ENCODE data around the gene SLC43A1.

SLC43A1 gene

DNA sequence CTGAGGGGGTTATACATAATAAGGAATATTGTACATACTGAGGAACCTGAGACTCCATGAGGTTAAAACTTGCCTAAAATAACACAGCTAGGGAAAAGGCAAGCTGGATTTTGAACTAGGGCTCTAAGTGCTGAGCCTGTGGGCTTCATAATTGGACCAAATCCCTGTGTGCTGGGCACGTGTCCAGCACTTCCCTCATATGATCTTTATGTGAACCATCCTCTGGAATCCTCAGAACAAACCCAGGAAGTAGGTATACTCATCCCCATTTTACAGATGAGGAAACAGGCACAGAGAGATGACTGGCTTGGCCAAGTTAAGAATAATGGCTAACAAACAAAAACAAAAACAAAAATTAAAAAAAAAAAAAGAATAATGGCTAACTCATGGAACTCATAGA lies 40.3 kb downstream of the SLC43A1 start:
- ChIA-PET CTCF (interaction anchor here (0.7 to 1.3 kb wide), 3 partner anchors 7 to 393 kb away, joined by 4 to 5 read pairs (median 4); no protein-coding TSS in a partner anchor), POLR2A (ENCODE audit: low non-redundant PET) (no interaction called here)
- no peak for TF ChIP-seq CTCF (conservative IDR thresholded peaks at IDR 0.05; ENCODE audit: low read depth)
- no peak for DNase-seq (ENCODE audit: low spot score)
- no peak overlapping the region for H3K27ac ChIP-seq

DNA sequence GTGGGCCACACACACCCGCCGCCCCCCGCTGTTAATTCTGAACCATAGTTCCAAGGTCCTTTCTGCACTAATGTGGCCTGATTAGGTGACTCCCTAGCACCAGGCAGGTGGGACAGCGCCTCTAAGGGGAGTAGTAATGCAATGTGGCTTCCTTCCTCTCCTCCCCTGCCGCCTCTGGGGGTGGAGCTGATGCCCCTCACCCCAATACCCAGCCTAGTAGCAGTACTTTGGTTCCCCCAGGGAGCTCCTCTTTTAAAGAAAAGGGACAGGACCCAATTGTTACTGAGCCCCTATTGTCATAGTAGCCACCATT lies 40.7 kb downstream of the SLC43A1 start:
- TF ChIP-seq CTCF (conservative IDR thresholded peaks at IDR 0.05; ENCODE audit: low read depth) = no peak
- no peak for DNase-seq (ENCODE audit: low spot score)
- no peak overlapping the region for H3K27ac ChIP-seq
- POLR2A ChIA-PET (ENCODE audit: low non-redundant PET) = no interaction called here
- CTCF ChIA-PET = interaction anchor here (0.7 to 1.3 kb wide), 3 partner anchors 8 to 393 kb away, joined by 4 to 5 read pairs (median 4); no protein-coding TSS in a partner anchor

DNA sequence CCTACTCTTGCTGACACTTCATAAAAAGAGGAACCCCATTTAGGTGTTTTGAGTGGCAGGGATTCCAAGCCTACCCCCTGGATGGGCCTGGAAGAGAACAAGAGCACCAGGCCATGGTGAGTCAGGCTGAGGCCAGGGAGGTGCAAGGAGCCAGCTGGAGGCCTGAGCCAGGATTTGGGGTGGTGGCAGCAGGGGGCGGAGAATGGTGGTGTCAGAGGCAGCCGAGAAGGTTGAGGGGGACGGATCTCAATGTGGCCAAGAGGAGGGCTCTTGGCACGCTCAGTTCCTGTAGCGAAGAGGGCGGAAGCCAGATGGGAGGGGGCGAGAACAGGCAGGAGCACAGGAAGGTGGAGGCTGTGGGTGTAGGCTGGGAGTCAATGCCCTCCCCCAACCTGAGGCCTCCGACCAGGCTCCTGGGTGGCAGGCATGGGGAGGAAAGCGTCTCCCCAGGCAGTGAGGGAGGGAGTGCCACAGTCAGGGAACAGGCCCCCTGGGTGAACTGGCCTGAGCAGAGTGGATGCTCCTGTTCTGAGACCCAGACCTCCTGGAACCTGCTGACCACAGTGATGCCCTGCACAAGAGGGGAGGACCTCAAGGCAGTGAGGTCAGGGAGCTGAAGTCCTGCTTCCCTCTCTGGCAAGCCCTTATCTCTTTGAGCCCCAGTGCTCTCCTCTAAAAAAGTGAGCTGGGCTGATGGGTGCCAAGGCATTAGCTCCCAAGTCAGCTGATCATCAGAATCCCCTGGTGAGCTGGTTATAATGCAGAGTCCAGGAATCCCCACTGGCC lies 41.3 kb downstream of the SLC43A1 start:
- CTCF ChIA-PET = interaction anchor here (0.7 to 1.8 kb wide), 4 partner anchors 8 to 19 kb away, joined by 3 to 8 read pairs (median 4); no protein-coding TSS in a partner anchor
- POLR2A ChIA-PET (ENCODE audit: low non-redundant PET) = no interaction called here
- no peak overlapping the region; the same call in 1 of the 2 replicates for H3K27ac ChIP-seq
- DNase-seq (ENCODE audit: low spot score) = no peak
- no peak for TF ChIP-seq CTCF (conservative IDR thresholded peaks at IDR 0.05; ENCODE audit: low read depth)

DNA sequence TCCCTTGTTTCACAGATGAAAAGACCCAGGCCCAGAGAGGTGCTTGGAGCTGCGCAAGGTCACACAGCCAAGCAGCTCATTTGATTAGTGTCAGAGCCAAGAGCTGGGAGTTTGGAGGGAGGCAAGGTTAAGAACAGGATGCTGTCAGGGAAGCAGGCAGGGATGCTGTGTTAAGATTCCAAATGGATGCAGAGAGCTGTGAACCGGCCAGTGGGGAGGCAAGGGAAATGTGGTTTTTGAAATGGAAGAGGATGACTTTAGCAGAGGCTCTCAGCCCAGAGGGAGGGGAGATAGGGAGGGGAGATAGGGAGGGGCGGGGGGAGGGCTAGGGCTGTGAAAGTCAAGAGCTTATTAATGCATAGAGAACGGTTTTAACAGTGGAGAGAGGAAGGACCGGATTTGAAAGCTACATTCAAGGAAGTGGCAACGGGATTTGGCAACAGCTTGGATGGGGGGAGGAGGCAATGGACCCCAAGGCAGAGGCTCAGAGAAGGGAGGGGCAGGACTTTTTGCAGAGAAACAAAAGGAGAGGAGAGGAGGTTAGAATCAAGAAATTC lies 42.1 kb downstream of the SLC43A1 start:
- ChIA-PET CTCF (interaction anchor here (0.6 to 1.8 kb wide), 7 partner anchors 9 to 171 kb away, joined by 3 to 8 read pairs (median 3); no protein-coding TSS in a partner anchor), POLR2A (ENCODE audit: low non-redundant PET) (no interaction called here)
- TF ChIP-seq CTCF (conservative IDR thresholded peaks at IDR 0.05; ENCODE audit: low read depth) = no peak
- no peak for DNase-seq (ENCODE audit: low spot score)
- H3K27ac ChIP-seq = no peak overlapping the region

DNA sequence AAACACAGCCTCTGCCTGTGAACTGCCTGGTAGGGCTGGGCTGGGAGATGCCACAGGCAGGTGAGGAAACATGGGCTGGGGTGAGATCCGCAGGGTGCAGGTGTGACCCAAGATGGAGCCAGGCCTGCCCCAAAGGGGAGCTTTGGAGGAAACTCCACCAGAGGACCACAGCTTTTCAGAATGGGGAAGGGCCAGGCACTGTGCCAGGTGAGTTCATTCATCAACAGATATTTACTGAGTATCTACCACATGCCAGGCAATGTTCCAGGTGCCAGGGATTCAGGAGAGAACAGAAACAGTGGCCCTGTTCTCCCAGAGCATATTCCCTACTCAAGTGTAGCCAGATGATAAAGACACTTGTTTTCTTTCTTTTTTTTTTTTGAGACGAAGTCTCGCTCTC lies 44.0 kb downstream of the SLC43A1 start:
- no peak for TF ChIP-seq CTCF (conservative IDR thresholded peaks at IDR 0.05; ENCODE audit: low read depth)
- no peak for DNase-seq (ENCODE audit: low spot score)
- H3K27ac ChIP-seq = no peak overlapping the region
- ChIA-PET CTCF (interaction anchor here (1.1 kb wide), 1 partner anchor 56 kb away, joined by 3 read pairs; no protein-coding TSS in a partner anchor), POLR2A (ENCODE audit: low non-redundant PET) (no interaction called here)

- no peak for TF ChIP-seq CTCF (conservative IDR thresholded peaks at IDR 0.05; ENCODE audit: low read depth)
- ChIA-PET POLR2A (ENCODE audit: low non-redundant PET) (no interaction called here), CTCF (no interaction called here)
- H3K27ac ChIP-seq = no peak overlapping the region
- no peak for DNase-seq (ENCODE audit: low spot score)
These were observed 46.2 kb downstream of the SLC43A1 start for GRCh38 chr11:57469268-57469667.

All from RWPE1 (cell line).